ENCODE results near the gene TOP1. TPM values are rescaled to one million over a fixed set of nuclear protein-coding genes. Genes with fewer than 3 reads are reported as not detected.
A peak's percentile ranks its signal among the peaks of the same experiment; 100 is the strongest.

TOP1 gene
- total and polyA plus RNA-seq, 9 of the 15 experiments (the other 6 are each of a cell fraction or from before 2014, with no cell fraction given) = 26.4 to 127 (median 39.6) TPM

- TF ChIP-seq ZBTB40 (IDR thresholded peaks at IDR 0.05) (peak; percentile 45; the same call in 1 of the 2 replicates), ZBTB40 (CRISPR knock-in tag; IDR thresholded peaks at IDR 0.05) (no peak), EP400 (IDR thresholded peaks at IDR 0.05) (peak; percentile 62; the same call in 1 of the 2 replicates), CREB3L1 (IDR thresholded peaks at IDR 0.05; ENCODE audit: borderline replicate concordance, low read depth) (no peak), ZNF212 (CRISPR knock-in tag; IDR thresholded peaks at IDR 0.05) (no peak), MXD1 (CRISPR knock-in tag; IDR thresholded peaks at IDR 0.05; ENCODE audit: borderline replicate concordance, poor library complexity, severe bottlenecking) (no peak), BHLHE40 (IDR thresholded peaks at IDR 0.05; ENCODE audit: low read length) (0 out of 2 replicates have a peak, but pooled peaks have one; percentile 39), MBD2 (IDR thresholded peaks at IDR 0.05; ENCODE audit: borderline replicate concordance, low read depth) (no peak), MAZ (CRISPR knock-in tag; conservative IDR thresholded peaks at IDR 0.05 in 1 of 2, IDR thresholded peaks at IDR 0.05 in 1 of 2) (peak; percentile 46 to 57; a peak in 3 of 4 replicates), GTF2F1 (IDR thresholded peaks at IDR 0.05; ENCODE audit: low read depth, low read length) (no peak), ZNF740 (CRISPR knock-in tag; IDR thresholded peaks at IDR 0.05) (peak; percentile 82), ZNF740 (tag; IDR thresholded peaks at IDR 0.05) (peak in 1 of 2 experiments; percentile 80; a peak in 1 of 4 replicates), SMAD4 (CRISPR knock-in tag; conservative IDR thresholded peaks at IDR 0.05) (peak; percentile 10; the same call in 1 of the 2 replicates), PRMT5 (CRISPR knock-in tag; IDR thresholded peaks at IDR 0.05) (no peak), RBFOX2 (IDR thresholded peaks at IDR 0.05; ENCODE audit: low read depth, low read length) (peak; percentile 66)
These were observed 109.2 kb downstream of the TOP1 start (continued) for GRCh38 chr20:41137614-41138474.
